ENCODE measurements around the gene SMURF2.

SMURF2 gene

GRCh38 chr17:64651889-64652288 is 10.2 kb downstream of the SMURF2 start:
- Histone ChIP-seq H3K36me3 (ENCODE audit: control insufficient read depth, insufficient read depth, low read length) (no peaks in the 10 kb centered on the region), H3K27ac (no peak overlapping the region), H3K4me3 (ENCODE audit: low read depth, low read length) (no peak overlapping the region), H3K4me1 (peaks cover 4% of the 10 kb centered on the region), H3K27me3 (ENCODE audit: control insufficient read depth, insufficient read depth, low read length) (no peaks in the 10 kb centered on the region), H3K9ac (no peak overlapping the region), H3K9me3 (ENCODE audit: control insufficient read depth, low read length) (no peaks in the 10 kb centered on the region), H2AFZ (no peak overlapping the region), H3K4me2 (ENCODE audit: low read length) (no peak overlapping the region), H3K79me2 (peaks cover 64% of the 10 kb centered on the region)
- no peak for TF ChIP-seq CTCF (IDR thresholded peaks at IDR 0.05)

GRCh38 chr17:64648234-64648633 is 13.9 kb downstream of the SMURF2 start:
- Histone ChIP-seq H3K9me3 (ENCODE audit: control insufficient read depth, low read length) (no peaks in the 10 kb centered on the region), H3K4me2 (ENCODE audit: low read length) (no peak overlapping the region), H3K79me2 (peaks cover 66% of the 10 kb centered on the region), H3K27me3 (ENCODE audit: control insufficient read depth, insufficient read depth, low read length) (no peaks in the 10 kb centered on the region), H3K9ac (no peak overlapping the region), H3K36me3 (ENCODE audit: control insufficient read depth, insufficient read depth, low read length) (no peaks in the 10 kb centered on the region), H3K27ac (no peak overlapping the region), H2AFZ (no peak overlapping the region), H3K4me3 (ENCODE audit: low read depth, low read length) (no peak overlapping the region), H3K4me1 (peaks cover 4% of the 10 kb centered on the region)
- TF ChIP-seq CTCF (IDR thresholded peaks at IDR 0.05) = no peak

GRCh38 chr17:64647817-64648216 is 14.3 kb downstream of the SMURF2 start:
- Histone ChIP-seq H3K27ac (no peak overlapping the region), H3K9ac (no peak overlapping the region), H3K27me3 (ENCODE audit: control insufficient read depth, insufficient read depth, low read length) (no peaks in the 10 kb centered on the region), H3K36me3 (ENCODE audit: control insufficient read depth, insufficient read depth, low read length) (no peaks in the 10 kb centered on the region), H3K9me3 (ENCODE audit: control insufficient read depth, low read length) (no peaks in the 10 kb centered on the region), H3K4me2 (ENCODE audit: low read length) (no peak overlapping the region), H3K4me1 (peaks cover 4% of the 10 kb centered on the region), H2AFZ (no peak overlapping the region), H3K4me3 (ENCODE audit: low read depth, low read length) (no peak overlapping the region), H3K79me2 (peaks cover 64% of the 10 kb centered on the region)
- TF ChIP-seq CTCF (IDR thresholded peaks at IDR 0.05) = no peak

- Histone ChIP-seq H3K9me3 (ENCODE audit: control insufficient read depth, low read length) (no peaks in the 10 kb centered on the region), H3K27ac (no peak overlapping the region), H3K4me3 (ENCODE audit: low read depth, low read length) (no peak overlapping the region), H3K4me1 (no peaks in the 10 kb centered on the region), H3K4me2 (ENCODE audit: low read length) (no peak overlapping the region), H3K36me3 (ENCODE audit: control insufficient read depth, insufficient read depth, low read length) (no peaks in the 10 kb centered on the region), H3K9ac (no peak overlapping the region), H3K27me3 (ENCODE audit: control insufficient read depth, insufficient read depth, low read length) (no peaks in the 10 kb centered on the region), H3K79me2 (peaks cover 52% of the 10 kb centered on the region), H2AFZ (no peak overlapping the region)
- no peak for TF ChIP-seq CTCF (IDR thresholded peaks at IDR 0.05)
Measured at GRCh38 chr17:64639516-64639915, 22.6 kb downstream of the SMURF2 start.

- H3K9ac ChIP-seq = no peak overlapping the region
- no peaks in the 10 kb centered on the region for H3K9me3 ChIP-seq (ENCODE audit: control insufficient read depth, low read length)
- no peak for TF ChIP-seq CTCF (IDR thresholded peaks at IDR 0.05)
- no peak overlapping the region for H3K27ac ChIP-seq
- no peak overlapping the region for H2AFZ ChIP-seq
- H3K4me2 ChIP-seq (ENCODE audit: low read length) = no peak overlapping the region
- H3K4me3 ChIP-seq (ENCODE audit: low read depth, low read length) = no peak overlapping the region
- no peaks in the 10 kb centered on the region for H3K36me3 ChIP-seq (ENCODE audit: control insufficient read depth, insufficient read depth, low read length)
- H3K27me3 ChIP-seq (ENCODE audit: control insufficient read depth, insufficient read depth, low read length) = no peaks in the 10 kb centered on the region
- H3K79me2 ChIP-seq = peaks cover 54% of the 10 kb centered on the region
- H3K4me1 ChIP-seq = no peaks in the 10 kb centered on the region
Measured at GRCh38 chr17:64638552-64639203, 23.4 kb downstream of the SMURF2 start.

Measured in parathyroid adenoma (tissue), 2 donors.